Keratinocyte (primary cell): ENCODE data around the gene HMGB1. TPM values are rescaled to one million over a fixed set of nuclear protein-coding genes. Genes with fewer than 3 reads are reported as not detected.

ENCODE experiments used
- DNase-seq: peaks from one replicate; pipeline ENCODE4 v3.0.0-alpha.2; 2011; ENCODE audit warnings: low read depth, missing footprints, low spot score
- FAIRE-seq: peaks from 2 replicates; lab custom pipeline; 2011; peaks lifted over from hg19 to GRCh38; lab: Jason Lieb, UNC
- H2AFZ ChIP-seq: 2 replicates; pipeline ENCODE4 v1.6.0; 2012; ENCODE audit warnings: low read length, control low read depth, inconsistent platforms; ENCODE audit not compliant: control insufficient read depth
- H3K27ac ChIP-seq: 2 replicates; pipeline ENCODE4 v1.5.1; 2011; ENCODE audit warnings: low read length; ENCODE audit not compliant: control insufficient read depth, insufficient read depth
- H3K27me3 ChIP-seq: 3 replicates; pipeline ENCODE4 v1.6.0; 2011; ENCODE audit warnings: low read length; ENCODE audit not compliant: control insufficient read depth, insufficient read depth; ENCODE audit errors: extremely low read depth
- H3K36me3 ChIP-seq, 2 experiments: 2 replicates in 1 of 2; 3 replicates in 1 of 2; pipeline ENCODE4 v1.5.1; 2011; ENCODE audit warnings: low read length in 2 of 2, mild to moderate bottlenecking in 1 of 2; ENCODE audit not compliant: control insufficient read depth in 2 of 2, insufficient read depth in 2 of 2; ENCODE audit errors: extremely low read depth in 1 of 2
- H3K4me1 ChIP-seq: 3 replicates; pipeline ENCODE4 v1.5.1; 2011; ENCODE audit warnings: low read length; ENCODE audit not compliant: control insufficient read depth, insufficient read depth; ENCODE audit errors: extremely low read depth
- H3K4me2 ChIP-seq: 3 replicates; pipeline ENCODE4 v1.6.0; 2011; ENCODE audit warnings: low read depth, low read length; ENCODE audit not compliant: control insufficient read depth, insufficient read depth; ENCODE audit errors: extremely low read depth
- H3K4me3 ChIP-seq, 3 experiments: fragments of 200-600 bp in 1 of 3; sonication (generic) in 1 of 3; 2 replicates in 2 of 3; 3 replicates in 1 of 3; pipeline ENCODE4 v1.5.1; 2011 to 2016; ENCODE audit warnings: low read length in 3 of 3, mild to moderate bottlenecking in 3 of 3, control low read depth in 2 of 3, inconsistent platforms in 1 of 3, low read depth in 1 of 3, mixed read lengths in 1 of 3, mixed run types in 1 of 3, moderate library complexity in 1 of 3; ENCODE audit not compliant: control insufficient read depth in 2 of 3, insufficient read depth in 2 of 3; ENCODE audit errors: extremely low read depth in 1 of 3
- H3K79me2 ChIP-seq: 2 replicates; pipeline ENCODE4 v1.6.0; 2012; ENCODE audit warnings: low read length; ENCODE audit not compliant: control insufficient read depth, insufficient read depth
- H3K9ac ChIP-seq: 3 replicates; pipeline ENCODE4 v1.6.0; 2011; ENCODE audit warnings: low read length; ENCODE audit not compliant: control insufficient read depth, insufficient read depth; ENCODE audit errors: extremely low read depth
- H3K9me1 ChIP-seq: 3 replicates; pipeline ENCODE4 v1.6.0; 2011; ENCODE audit warnings: low read length; ENCODE audit not compliant: control insufficient read depth, insufficient read depth; ENCODE audit errors: extremely low read depth
- H3K9me3 ChIP-seq: 2 replicates; pipeline ENCODE4 v1.5.1; 2012; ENCODE audit warnings: low read depth, low read length; ENCODE audit not compliant: control insufficient read depth
- H4K20me1 ChIP-seq: 3 replicates; pipeline ENCODE4 v1.6.0; 2011; ENCODE audit warnings: low read length; ENCODE audit not compliant: control insufficient read depth, insufficient read depth; ENCODE audit errors: extremely low read depth
- EZH2 ChIP-seq: IDR thresholded peaks from one replicate; pipeline ENCODE4 v1.6.1; 2012; ENCODE audit warnings: inconsistent platforms, mild to moderate bottlenecking, low read length, moderate library complexity
- dilution Hi-C: fragments of 300-500 bp; cut with MboI; formaldehyde crosslinking; loops from one replicate; pipeline ENCODE4 v1.7.0; 2020; ENCODE audit warnings: low sequenced_read_pairs; ENCODE audit not compliant: extremely low pct_ligation_motif_present
- polyA plus RNA-seq, 5 experiments: library from polyadenylated mRNA; depleted of rRNA in 3 of 5; stranded (reverse) in 3 of 5; stranded (forward) in 1 of 5; unstranded in 1 of 5; fragments of >200 nt; gene quantifications; 1 replicate in 1 of 5; 2 replicates in 3 of 5; 3 replicates in 1 of 5; pipeline versions ENCODE4 v1.2.1 to v1.2.3, GENCODE V29; 2011 to 2012; ENCODE audit warnings: missing spikeins in 2 of 5, low read depth in 1 of 5, low replicate concordance in 1 of 5
- TF ChIP-seq, protein P1 (sequence below), 3 experiments: IDR thresholded peaks in 1 of 3; conservative IDR thresholded peaks in 1 of 3; optimal IDR thresholded peaks in 1 of 3; 2 replicates in 2 of 3; 3 replicates in 1 of 3; pipeline versions ENCODE3 to v1.5.1; 2011; ENCODE audit warnings: low read length in 3 of 3, mild to moderate bottlenecking in 3 of 3, moderate library complexity in 2 of 3, control low read depth in 1 of 3, inconsistent platforms in 1 of 3; ENCODE audit not compliant: insufficient read depth in 2 of 3; ENCODE audit errors: extremely low read depth in 1 of 3

HMGB1 gene
- polyA plus RNA-seq, 1 donor (not counting 4 experiments of a cell fraction or from before 2014, with no cell fraction given) = 221 TPM

DNA sequence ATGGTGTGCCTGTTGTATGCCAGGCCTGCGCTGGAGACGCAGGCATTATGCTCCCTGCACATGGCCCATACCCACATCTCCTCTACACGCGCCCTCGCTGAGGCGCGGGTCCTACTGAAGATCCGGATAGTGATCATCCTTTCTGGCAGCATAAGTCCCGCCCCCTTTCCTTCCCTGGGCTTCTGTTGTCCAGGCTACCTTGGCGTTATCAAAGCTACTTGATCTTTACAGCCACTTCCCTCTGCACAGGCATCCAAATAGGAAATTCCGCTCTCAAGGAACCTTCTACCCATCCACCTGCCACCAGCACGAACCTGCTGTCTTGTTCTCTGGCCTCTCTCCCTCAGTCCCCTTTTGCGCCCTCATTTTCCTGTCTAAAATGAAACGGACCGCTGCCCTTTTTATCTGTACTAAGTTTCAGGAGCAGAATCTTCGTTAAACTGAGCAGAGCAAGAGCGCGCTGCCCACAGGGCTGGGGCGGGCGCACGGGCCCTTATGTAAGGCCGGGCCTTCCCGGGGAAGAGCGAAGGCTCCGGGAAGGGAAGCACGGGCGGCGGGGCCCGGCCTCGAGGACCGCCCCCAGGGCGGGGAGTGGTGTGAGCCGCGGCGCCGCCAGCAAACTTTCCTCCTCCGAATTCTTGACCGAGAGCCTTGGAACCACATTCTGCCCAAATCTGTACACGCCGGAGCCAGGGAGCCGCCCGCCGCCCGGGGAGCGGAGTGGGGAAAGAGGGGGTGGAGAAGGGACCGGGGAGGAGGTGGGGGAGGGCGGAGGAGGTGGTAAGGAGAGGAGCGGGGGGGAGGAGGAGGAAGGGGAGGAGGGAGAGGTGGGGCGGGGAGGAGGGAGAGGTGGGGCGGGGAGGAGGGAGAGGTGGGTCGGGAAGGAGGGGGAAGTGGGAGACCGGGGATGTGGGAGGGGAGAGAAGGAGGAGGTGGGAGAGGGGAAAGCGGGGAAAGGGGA is 44.4 kb downstream of the HMGB1 start:
- Histone ChIP-seq H3K27ac (peak overlapping the region; percentile 71), H3K79me2 (no peaks in the 10 kb centered on the region), H3K9me1 (no peaks in the 10 kb centered on the region), H3K9me3 (no peaks in the 10 kb centered on the region), H3K4me3 (peak overlapping the region; percentile 46 to 79 (median 73)), H3K36me3 (no peaks in the 10 kb centered on the region), H3K9ac (peak overlapping the region; percentile 78), H4K20me1 (no peaks in the 10 kb centered on the region), H3K27me3 (no peaks in the 10 kb centered on the region), H3K4me2 (peak overlapping the region; percentile 96), H3K4me1 (peaks cover 25% of the 10 kb centered on the region), H2AFZ (peak overlapping the region; percentile 89)
- FAIRE-seq = peak; percentile 65
- dilution Hi-C loops = no loop called here
- no peak for DNase-seq
- TF ChIP-seq EZH2 = no peak
- TF ChIP-seq, protein P1, sequence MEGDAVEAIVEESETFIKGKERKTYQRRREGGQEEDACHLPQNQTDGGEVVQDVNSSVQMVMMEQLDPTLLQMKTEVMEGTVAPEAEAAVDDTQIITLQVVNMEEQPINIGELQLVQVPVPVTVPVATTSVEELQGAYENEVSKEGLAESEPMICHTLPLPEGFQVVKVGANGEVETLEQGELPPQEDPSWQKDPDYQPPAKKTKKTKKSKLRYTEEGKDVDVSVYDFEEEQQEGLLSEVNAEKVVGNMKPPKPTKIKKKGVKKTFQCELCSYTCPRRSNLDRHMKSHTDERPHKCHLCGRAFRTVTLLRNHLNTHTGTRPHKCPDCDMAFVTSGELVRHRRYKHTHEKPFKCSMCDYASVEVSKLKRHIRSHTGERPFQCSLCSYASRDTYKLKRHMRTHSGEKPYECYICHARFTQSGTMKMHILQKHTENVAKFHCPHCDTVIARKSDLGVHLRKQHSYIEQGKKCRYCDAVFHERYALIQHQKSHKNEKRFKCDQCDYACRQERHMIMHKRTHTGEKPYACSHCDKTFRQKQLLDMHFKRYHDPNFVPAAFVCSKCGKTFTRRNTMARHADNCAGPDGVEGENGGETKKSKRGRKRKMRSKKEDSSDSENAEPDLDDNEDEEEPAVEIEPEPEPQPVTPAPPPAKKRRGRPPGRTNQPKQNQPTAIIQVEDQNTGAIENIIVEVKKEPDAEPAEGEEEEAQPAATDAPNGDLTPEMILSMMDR (optimal IDR thresholded peaks at IDR 0.05 in 1 of 3, IDR thresholded peaks at IDR 0.05 in 1 of 3, conservative IDR thresholded peaks at IDR 0.05 in 1 of 3; ENCODE audit: extremely low read depth in 1 of 3, insufficient read depth in 2 of 3, low read length in 3 of 3) = no peak

DNA sequence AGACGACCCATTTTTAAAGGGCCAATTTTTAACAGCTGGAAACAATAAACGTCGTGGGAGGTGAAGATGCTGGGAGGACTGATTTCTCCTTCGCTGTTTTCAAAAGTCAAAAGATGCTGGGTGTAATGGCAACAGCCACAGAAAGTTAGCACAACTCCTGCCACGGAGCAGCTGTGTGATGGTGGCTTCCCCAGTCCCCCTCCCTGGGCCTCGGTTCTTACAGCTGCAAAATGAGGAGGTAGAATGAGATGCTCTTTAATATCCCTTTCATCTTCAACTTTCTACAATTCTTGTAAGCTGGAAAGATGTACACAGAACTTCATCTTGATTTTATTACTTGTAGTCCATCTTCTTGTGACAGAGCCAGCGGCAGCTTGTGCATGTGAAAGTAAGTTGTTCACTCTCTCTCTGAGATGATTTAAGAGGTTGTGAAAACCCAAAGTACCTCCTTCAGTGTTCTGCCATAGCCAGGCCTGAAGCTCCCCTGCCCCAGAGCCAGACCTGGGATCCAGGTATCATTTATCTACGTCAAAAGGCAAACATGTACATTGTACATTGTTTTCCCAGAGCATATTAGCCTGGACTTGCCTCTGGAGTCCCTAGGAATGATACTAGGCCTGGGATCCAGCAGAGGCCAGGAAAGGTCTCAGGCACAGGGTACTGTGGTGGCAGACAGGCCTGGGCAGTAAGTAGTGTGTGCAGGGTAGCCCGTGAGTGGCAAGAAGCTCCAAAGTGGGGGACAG is 46.8 kb downstream of the HMGB1 start:
- FAIRE-seq (peak; percentile 64), DNase-seq (no peak)
- H2AFZ ChIP-seq = peak overlapping the region; percentile 58
- H3K4me3 ChIP-seq = no peak overlapping the region
- no peaks in the 10 kb centered on the region for H4K20me1 ChIP-seq
- dilution Hi-C loops = no loop called here
- no peak overlapping the region for H3K9ac ChIP-seq
- no peaks in the 10 kb centered on the region for H3K9me1 ChIP-seq
- H3K9me3 ChIP-seq = no peaks in the 10 kb centered on the region
- no peaks in the 10 kb centered on the region for H3K79me2 ChIP-seq
- TF ChIP-seq, protein P1 (optimal IDR thresholded peaks at IDR 0.05 in 1 of 3, IDR thresholded peaks at IDR 0.05 in 1 of 3, conservative IDR thresholded peaks at IDR 0.05 in 1 of 3; ENCODE audit: extremely low read depth in 1 of 3, insufficient read depth in 2 of 3, low read length in 3 of 3) = no peak
- peaks cover 25% of the 10 kb centered on the region for H3K4me1 ChIP-seq
- H3K36me3 ChIP-seq = no peaks in the 10 kb centered on the region
- peak overlapping the region; percentile 29 for H3K4me2 ChIP-seq
- H3K27me3 ChIP-seq = no peaks in the 10 kb centered on the region
- H3K27ac ChIP-seq = no peak overlapping the region
